HG03103 (cell line): ENCODE results near the gene FAR2.

Experiments used
- ATAC-seq: cut with Tn5 transposase; IDR thresholded peaks from one replicate; pipeline ENCODE4 v1.9.1; 2021; ENCODE audit warnings: low read depth; ENCODE audit not compliant: unreplicated experiment

The FAR2 gene

DNA sequence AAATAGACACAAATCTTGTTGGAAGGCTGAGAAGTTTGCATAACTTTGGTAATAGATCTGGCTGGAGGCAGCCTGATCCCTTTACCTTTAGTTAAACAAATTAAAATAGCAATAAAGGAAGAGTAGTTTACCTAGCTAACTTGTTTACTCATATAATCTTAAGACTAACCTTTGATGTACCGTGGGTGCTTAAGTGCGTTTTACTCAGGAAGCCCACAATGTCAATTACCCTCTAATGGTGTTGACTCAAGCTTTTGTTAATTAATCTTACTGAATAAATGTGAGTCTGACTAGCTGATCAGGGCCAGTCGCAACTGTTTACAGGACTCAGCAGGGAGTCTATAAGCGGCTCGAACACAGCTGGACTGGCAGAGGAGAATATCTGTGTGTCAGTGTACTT, 51.5 kb downstream of the FAR2 start:
- no peak for ATAC-seq

DNA sequence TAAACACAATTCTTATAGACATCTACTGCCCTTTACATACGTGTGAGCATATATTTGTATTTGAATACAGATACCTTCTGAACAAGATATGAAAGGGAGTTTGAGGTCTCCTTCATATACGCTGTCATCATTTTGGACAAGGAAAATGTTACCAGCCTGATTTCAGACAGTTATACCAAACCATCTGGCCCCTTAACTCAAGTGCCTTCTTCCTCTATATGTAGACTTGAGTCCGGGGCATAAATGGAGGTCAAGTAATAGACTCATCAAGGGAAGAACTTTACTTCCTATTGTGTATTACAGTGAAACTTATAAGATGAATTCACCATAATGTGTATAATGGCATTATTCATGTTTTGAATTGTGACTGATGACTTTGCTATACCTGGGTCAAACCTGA, 52.2 kb downstream of the FAR2 start:
- ATAC-seq = no peak

GRCh38 chr12:29201746-29202145, 52.7 kb downstream of the FAR2 start:
- ATAC-seq = no peak

- ATAC-seq = no peak
These were observed 55.4 kb downstream of the FAR2 start for GRCh38 chr12:29204521-29204920.

- no peak for ATAC-seq
These were observed 58.0 kb downstream of the FAR2 start for GRCh38 chr12:29207120-29207519.

DNA sequence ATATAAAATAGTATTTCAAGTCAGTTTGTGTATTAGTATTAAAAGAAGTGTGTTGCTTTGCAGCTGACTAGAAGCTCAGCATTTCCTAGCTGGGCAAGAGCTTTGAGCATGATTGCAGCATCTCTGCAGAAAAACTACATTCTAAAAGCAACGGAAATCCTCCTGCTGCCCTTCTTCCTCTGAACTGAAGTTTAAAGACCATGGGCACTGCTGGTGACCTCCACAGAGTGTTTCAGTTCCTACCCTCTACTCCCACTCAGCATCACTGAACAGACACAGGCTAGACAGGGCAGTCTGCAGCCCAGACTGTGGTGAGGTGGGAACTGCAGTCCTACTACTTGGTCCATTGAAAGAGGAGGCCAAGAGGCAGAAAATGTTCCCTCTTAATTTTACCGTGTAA, 59.0 kb downstream of the FAR2 start:
- ATAC-seq = no peak

DNA sequence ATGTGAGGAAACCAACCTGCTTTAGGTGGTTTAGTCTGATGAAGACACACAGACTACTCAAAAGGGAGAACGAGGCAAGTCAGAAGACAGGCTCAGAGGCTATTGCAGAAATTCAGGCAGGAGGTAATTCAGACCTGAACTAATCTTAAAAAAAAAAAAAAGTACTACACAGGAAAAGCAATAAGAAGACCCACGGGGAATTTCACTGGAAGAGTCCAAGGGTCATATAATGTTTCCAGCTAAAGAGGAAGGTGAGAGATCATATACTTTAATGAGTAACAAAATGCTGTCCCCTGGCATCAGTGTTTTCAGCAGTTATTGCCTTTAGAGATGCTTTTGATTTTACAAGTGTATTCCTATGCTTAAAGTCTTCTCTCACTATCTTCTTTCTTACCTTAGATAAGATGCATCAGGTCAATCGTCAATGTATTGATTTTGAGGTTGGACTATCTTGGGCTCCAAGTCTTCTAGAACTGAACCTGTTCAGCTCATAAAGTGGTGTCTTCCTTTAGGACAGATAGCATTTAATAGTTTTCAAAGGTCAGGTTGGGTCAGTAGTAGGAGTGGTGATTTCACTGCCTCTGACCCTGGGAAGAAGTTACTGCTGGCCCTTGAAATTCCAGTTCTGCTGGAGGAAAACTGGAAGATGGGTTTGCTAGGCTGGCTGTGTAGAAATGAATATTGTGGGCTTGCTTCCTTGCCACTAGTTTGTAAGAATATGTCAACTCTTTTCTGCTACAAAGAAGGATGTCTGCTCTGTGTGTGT, 60.0 kb downstream of the FAR2 start:
- ATAC-seq = no peak

- ATAC-seq = no peak
These were observed 62.6 kb downstream of the FAR2 start for GRCh38 chr12:29211696-29212095.

- ATAC-seq = no peak
These were observed 63.8 kb downstream of the FAR2 start for GRCh38 chr12:29212682-29213403.

DNA sequence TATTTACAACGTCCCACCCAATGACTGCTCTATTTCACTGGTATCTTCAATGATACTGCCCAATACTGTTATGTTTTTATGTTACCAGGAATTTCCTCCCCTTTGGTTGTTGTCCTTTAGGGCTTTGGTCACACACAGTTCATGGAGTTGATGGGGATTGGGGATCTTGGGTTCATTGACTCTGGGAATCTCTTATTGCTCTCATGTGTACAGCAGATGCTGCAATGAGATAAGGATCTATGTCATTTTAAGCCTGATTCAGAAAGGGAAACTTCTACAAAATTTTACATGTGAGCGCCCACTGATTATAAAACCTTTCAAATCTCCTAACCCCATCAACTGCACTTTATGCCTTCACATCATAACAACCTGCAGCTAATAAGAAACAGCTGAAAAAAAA, 67.2 kb downstream of the FAR2 start:
- ATAC-seq = no peak

GRCh38 chr12:29216797-29217575, 67.9 kb downstream of the FAR2 start:
- no peak for ATAC-seq

- ATAC-seq = no peak
These were observed 71.7 kb downstream of the FAR2 start for GRCh38 chr12:29220632-29221336.

DNA sequence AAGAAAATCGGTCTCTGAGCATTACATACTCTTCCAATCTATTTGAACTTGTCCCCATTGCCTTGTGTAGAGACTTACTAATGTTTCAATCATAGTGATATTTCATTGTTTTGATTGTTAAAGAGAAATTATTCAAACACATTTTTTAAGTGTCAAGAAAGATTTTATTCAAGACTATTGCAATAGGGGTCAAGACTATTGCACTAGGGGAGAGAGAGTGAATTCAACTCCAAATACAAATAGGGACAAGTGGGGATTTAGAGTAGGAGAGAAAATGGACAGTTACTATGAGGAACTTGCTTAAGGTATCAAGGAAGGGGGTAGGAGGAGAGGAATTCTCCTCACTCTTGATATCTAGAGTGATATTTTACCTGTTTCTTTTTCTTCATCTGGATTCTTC, 73.1 kb downstream of the FAR2 start:
- ATAC-seq = no peak

DNA sequence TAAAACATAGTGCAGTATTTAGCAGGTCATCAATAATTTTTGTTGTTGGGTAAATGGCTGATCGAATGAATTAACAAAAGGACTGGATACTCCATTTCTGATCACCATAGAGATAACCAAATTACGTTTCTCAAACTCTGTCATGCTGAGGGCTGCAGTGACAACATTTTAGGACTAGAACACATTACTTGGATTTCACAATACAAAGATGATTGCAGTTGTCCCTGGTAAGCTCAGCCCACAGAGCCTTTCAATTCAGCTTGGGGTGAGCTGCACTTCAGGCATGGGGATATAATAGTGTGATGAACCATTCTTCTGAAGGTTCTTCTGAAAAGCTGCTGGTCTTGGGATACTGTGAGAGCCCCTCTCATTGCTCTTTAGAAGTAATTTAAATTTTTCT, 74.3 kb downstream of the FAR2 start:
- ATAC-seq = no peak

DNA sequence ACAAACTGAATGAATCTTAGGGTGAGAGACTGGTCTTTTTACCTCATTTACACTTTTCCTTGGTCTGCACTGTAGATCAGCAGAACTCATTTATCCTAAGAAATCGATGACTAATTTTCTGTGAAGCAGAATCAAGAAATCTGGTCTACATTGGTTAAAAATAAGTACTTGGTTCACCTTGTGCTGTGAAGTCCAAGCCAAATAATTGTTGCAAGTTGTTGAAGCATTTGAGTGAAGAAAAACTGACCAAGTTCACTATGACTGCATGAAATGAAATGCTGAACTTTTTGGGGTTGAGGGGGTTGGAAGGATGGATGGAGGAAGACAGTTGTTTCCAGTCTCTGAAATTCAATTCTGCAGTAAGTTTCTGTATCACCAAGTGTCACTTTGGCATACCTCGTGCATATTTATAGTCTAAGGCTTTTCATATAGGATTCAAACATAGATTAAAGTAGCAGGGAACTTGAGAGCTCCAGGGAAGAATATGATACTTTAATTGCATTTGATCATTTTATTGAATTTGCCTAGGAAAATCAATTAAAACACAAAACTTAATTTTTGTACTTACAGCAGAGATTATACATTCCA, 75.0 kb downstream of the FAR2 start:
- no peak for ATAC-seq

DNA sequence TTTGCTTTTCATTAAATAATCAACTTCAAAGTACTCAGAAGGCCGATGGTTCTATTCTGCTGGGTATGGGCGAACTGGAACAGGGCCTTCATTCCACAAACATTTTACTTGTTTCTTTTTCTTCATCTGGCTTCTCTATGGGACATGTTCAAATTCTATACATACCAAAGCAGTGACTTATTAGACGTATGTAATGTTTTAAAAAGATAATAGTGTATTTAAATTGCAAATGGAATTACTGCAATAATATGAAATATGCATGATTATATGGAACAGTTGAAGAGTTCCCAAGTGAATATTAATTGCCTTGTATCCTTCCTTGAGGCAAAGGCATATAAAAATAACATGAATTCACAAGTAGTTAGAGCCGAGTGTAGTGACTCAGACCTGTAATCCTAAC, 75.5 kb downstream of the FAR2 start:
- ATAC-seq = no peak

- ATAC-seq = no peak
These were observed 76.8 kb downstream of the FAR2 start for GRCh38 chr12:29225834-29226233.

GRCh38 chr12:29226616-29227015, 77.5 kb downstream of the FAR2 start:
- no peak for ATAC-seq

DNA sequence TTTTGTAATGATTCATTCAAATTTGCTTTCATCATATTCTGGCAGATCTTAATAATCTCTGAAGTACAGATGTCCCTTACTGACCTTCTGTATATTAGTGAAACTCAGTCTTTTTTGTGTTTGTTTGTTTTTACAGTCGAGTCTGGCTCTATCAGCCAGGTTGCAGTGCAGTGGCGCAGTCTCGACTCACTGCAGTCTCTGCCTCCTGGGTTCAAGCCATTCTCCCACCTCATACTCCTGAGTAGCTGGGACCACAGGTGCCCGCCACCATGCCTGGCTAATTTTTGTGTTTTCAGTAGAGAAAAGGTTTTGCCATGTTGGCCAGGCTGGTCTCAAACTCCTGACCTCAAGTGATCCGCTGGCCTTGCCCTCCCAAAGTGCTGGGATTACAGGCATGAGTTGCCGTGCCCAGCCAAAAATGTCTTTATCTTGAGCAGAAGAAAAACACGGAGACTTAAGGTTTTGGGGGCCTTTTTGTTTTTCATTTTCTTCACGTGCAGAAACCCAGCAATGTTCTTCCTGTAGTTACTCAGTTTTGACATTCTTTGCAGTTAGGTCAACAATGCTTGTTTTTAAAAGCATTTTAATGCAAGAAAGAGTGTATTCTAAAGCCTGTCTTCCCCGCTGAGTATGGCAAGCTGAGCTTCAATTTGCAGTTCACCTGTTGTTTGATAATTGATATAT, 79.5 kb downstream of the FAR2 start:
- no peak for ATAC-seq

DNA sequence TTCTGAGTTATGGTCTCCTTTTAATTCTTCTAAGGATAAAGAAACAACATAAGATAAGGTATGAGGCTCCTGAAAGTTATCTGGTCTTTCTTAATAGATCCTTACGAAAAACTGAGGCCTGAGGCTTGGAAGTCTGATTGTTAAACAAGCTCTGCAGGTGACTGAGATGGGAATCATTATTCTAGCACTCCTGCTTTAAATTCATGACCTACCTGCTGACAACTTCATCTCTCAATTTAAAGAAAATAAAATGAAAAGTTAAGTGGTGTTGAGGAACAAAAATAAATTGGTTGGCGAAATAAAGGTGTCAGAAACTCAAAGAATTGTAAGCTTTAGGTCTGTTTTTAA, 80.1 kb downstream of the FAR2 start:
- ATAC-seq = no peak
